Caco-2 (cell line): ENCODE results near the gene IL1RAPL2. TPM values are rescaled to one million over a fixed set of nuclear protein-coding genes. Genes with fewer than 3 reads are reported as not detected.

Source experiments
- BruUV-seq: library from RNA; stranded (reverse); fragments of 400-500 nt; replicated peaks from 2 replicates; lab custom pipeline; 2021; lab: Mats Ljungman, UMichigan
- CTCF ChIA-PET: fragments of 300-600 bp; sonication (Branson Sonifier 250); formaldehyde crosslinking; loops from one replicate; lab custom pipeline; 2022; ENCODE audit warnings: antibody characterized with exemption; lab: Charles Lee
- POLR2A ChIA-PET: fragments of 300-600 bp; sonication (Branson Sonifier 250); formaldehyde crosslinking; loops from one replicate; lab custom pipeline; 2022; ENCODE audit warnings: antibody characterized with exemption; lab: Charles Lee
- DNase-seq, 2 experiments: peaks; one replicate each; pipeline versions ENCODE4 v3.0.0 to v3.0.0-alpha.2; 2020 to 2022
- H3K27me3 ChIP-seq: replicated peaks from 2 replicates; pipeline ENCODE4 v1.6.0; 2011; ENCODE audit warnings: low read length; ENCODE audit not compliant: control insufficient read depth, insufficient read depth
- H3K36me3 ChIP-seq: 2 replicates; pipeline ENCODE4 v1.5.1; 2011; ENCODE audit warnings: low read length; ENCODE audit not compliant: control insufficient read depth, insufficient read depth
- H3K4me1 ChIP-seq: fragments of 250-450 bp; sonication (Bioruptor Pico); 2 replicates; pipeline ENCODE4 v1.5.1; 2020; ENCODE audit warnings: mild to moderate bottlenecking
- H3K4me3 ChIP-seq: 2 replicates; pipeline ENCODE4 v1.5.1; 2011; ENCODE audit warnings: low read depth, mild to moderate bottlenecking, control low read depth, low read length
- H3K9me3 ChIP-seq: fragments of 250-450 bp; sonication (Bioruptor Pico); 2 replicates; pipeline ENCODE4 v1.5.1; 2020; ENCODE audit warnings: mild to moderate bottlenecking, moderate library complexity
- H3K27ac Mint-ChIP-seq: one replicate; pipeline ENCODE4 v1.8.0; 2022; ENCODE audit warnings: mixed read lengths; ENCODE audit not compliant: unreplicated experiment
- H3K27me3 Mint-ChIP-seq: one replicate; pipeline ENCODE4 v1.8.0; 2022; ENCODE audit warnings: mixed read lengths; ENCODE audit not compliant: insufficient read depth, unreplicated experiment
- H3K36me3 Mint-ChIP-seq: one replicate; pipeline ENCODE4 v1.8.0; 2022; ENCODE audit warnings: mild to moderate bottlenecking, mixed read lengths; ENCODE audit not compliant: insufficient read depth, unreplicated experiment
- H3K4me1 Mint-ChIP-seq: one replicate; pipeline ENCODE4 v1.8.0; 2022; ENCODE audit warnings: low read depth, mixed read lengths; ENCODE audit not compliant: unreplicated experiment
- H3K4me3 Mint-ChIP-seq: one replicate; pipeline ENCODE4 v1.8.0; 2022; ENCODE audit warnings: mild to moderate bottlenecking, moderate library complexity, mixed read lengths; ENCODE audit not compliant: unreplicated experiment
- H3K9me3 Mint-ChIP-seq: one replicate; pipeline ENCODE4 v1.8.0; 2022; ENCODE audit warnings: mixed read lengths; ENCODE audit not compliant: unreplicated experiment
- intact Hi-C: fragments of 100-400 bp; cut with micrococcal nuclease; formaldehyde crosslinking; loops from one replicate; pipeline ENCODE4 v1.10.0; 2022; ENCODE audit not compliant: unreplicated experiment
- total RNA-seq: library from RNA; stranded (reverse); gene quantifications from 2 replicates; pipeline ENCODE4 v1.2.3, GENCODE V29; 2022
- TF ChIP-seq, protein P1 (sequence below), 2 experiments: fragments of 200-600 bp in 1 of 2; IDR thresholded peaks; 1 replicate in 1 of 2; 2 replicates in 1 of 2; pipeline versions ENCODE4 v1.5.1 to v1.8.0; 2011 to 2022; ENCODE audit warnings: antibody characterized with exemption in 1 of 2, control low read depth in 1 of 2, inconsistent platforms in 1 of 2, low read depth in 1 of 2, low read length in 1 of 2, mild to moderate bottlenecking in 1 of 2, moderate library complexity in 1 of 2; ENCODE audit not compliant: insufficient read depth in 1 of 2, severe bottlenecking in 1 of 2, unreplicated experiment in 1 of 2

IL1RAPL2 gene
- total RNA-seq, 1 experiment from 2014 or later, result not detected

DNA sequence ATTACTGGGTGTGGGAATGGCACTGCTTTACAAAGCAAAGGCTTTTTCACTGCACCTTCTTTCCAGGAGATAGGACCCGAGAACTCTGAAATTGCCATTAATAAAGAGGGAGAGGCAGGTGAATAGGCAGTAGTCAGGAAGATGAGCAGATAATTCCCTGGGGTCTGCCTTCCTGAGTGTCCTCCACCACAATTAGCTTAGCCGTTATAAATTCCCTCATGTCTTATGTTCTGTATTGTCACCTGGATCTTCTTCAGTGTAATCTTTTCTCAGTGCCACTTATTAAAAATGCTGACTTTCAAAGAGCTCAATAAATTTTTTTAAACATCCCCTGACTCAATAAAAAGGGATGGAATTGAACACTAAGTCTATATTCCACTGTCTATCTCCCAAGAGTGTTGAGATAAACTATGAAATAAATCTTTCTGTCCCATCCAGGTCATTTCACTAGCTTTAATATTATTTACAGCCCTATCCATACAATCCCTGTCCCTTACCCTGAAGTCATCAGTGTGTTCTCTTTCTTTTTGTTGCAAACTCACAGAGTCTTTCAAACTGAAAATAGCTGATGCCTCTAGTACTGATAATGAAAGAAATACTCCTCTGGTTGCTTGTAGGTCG, 984.2 kb downstream of the IL1RAPL2 start:
- H3K27me3 ChIP-seq, result no peaks in the 10 kb centered on the region
- TF ChIP-seq, protein P1, sequence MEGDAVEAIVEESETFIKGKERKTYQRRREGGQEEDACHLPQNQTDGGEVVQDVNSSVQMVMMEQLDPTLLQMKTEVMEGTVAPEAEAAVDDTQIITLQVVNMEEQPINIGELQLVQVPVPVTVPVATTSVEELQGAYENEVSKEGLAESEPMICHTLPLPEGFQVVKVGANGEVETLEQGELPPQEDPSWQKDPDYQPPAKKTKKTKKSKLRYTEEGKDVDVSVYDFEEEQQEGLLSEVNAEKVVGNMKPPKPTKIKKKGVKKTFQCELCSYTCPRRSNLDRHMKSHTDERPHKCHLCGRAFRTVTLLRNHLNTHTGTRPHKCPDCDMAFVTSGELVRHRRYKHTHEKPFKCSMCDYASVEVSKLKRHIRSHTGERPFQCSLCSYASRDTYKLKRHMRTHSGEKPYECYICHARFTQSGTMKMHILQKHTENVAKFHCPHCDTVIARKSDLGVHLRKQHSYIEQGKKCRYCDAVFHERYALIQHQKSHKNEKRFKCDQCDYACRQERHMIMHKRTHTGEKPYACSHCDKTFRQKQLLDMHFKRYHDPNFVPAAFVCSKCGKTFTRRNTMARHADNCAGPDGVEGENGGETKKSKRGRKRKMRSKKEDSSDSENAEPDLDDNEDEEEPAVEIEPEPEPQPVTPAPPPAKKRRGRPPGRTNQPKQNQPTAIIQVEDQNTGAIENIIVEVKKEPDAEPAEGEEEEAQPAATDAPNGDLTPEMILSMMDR (IDR thresholded peaks at IDR 0.05; ENCODE audit: insufficient read depth in 1 of 2, low read depth in 1 of 2, low read length in 1 of 2, severe bottlenecking in 1 of 2, unreplicated experiment in 1 of 2), result no peak
- intact Hi-C loops, result no loop called here
- no peak overlapping the region for H3K4me3 Mint-ChIP-seq
- no peak overlapping the region for H3K4me3 ChIP-seq
- no peak overlapping the region for H3K27ac Mint-ChIP-seq
- H3K9me3 ChIP-seq, result no peaks in the 10 kb centered on the region
- POLR2A ChIA-PET, result no interaction called here
- DNase-seq, result no peak
- H3K27me3 Mint-ChIP-seq, result no peaks in the 10 kb centered on the region
- H3K4me1 ChIP-seq, result no peaks in the 10 kb centered on the region
- no peaks in the 10 kb centered on the region for H3K36me3 ChIP-seq
- no peaks in the 10 kb centered on the region for H3K9me3 Mint-ChIP-seq
- CTCF ChIA-PET, result no interaction called here
- BruUV-seq, result no TSS peak
- no peaks in the 10 kb centered on the region for H3K4me1 Mint-ChIP-seq
- no peaks in the 10 kb centered on the region for H3K36me3 Mint-ChIP-seq

DNA sequence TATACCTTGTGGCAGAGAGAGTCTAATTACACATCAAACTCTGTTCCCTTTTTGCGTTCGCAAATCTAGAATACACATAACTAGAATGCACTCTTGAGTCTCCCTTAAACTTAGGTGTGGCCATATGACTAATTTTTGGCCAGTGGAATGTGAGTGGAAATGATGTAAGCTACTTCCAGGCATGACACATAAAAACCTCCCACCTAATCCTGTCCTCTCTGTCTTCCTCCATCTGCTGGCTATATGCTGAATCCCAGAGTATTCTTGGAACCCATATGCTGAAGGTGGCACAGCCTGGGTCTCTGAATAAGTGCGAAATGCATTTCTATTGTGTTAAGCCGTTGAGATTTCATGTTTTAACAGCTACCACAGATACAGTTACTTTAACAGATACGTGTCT, 986.4 kb downstream of the IL1RAPL2 start:
- no peaks in the 10 kb centered on the region for H3K36me3 ChIP-seq
- no peak for DNase-seq
- no peaks in the 10 kb centered on the region for H3K27me3 Mint-ChIP-seq
- intact Hi-C loops, result no loop called here
- ChIA-PET CTCF (no interaction called here), POLR2A (no interaction called here)
- no TSS peak for BruUV-seq
- H3K27ac Mint-ChIP-seq, result no peak overlapping the region
- H3K4me3 ChIP-seq, result no peak overlapping the region
- H3K4me3 Mint-ChIP-seq, result no peak overlapping the region
- TF ChIP-seq, protein P1 (IDR thresholded peaks at IDR 0.05; ENCODE audit: insufficient read depth in 1 of 2, low read depth in 1 of 2, low read length in 1 of 2, severe bottlenecking in 1 of 2, unreplicated experiment in 1 of 2), result no peak
- H3K9me3 Mint-ChIP-seq, result no peaks in the 10 kb centered on the region
- no peaks in the 10 kb centered on the region for H3K9me3 ChIP-seq
- no peaks in the 10 kb centered on the region for H3K4me1 Mint-ChIP-seq
- H3K27me3 ChIP-seq, result no peaks in the 10 kb centered on the region
- no peaks in the 10 kb centered on the region for H3K36me3 Mint-ChIP-seq
- no peaks in the 10 kb centered on the region for H3K4me1 ChIP-seq

DNA sequence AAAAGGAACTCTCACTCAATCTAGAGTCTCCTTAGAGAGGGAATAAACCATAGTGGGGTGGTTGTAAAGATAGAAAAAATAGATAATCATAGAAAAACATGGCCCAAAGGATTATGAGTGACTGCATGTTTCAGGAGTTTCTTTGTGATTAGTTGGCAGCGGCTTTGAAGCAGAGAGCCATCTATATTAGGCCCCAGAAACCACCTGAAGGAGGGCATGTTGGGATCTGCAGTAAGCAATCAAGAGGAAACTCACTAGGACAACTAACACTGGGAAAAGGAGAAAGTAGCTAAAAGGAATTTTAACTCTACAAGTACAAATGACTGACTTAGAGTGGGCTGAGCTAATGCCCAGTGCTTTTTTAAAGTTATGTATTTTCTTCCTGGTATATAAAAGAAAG, 987.1 kb downstream of the IL1RAPL2 start:
- Mint-ChIP-seq H3K4me3 (no peak overlapping the region), H3K27me3 (no peaks in the 10 kb centered on the region), H3K36me3 (no peaks in the 10 kb centered on the region), H3K9me3 (no peaks in the 10 kb centered on the region), H3K27ac (no peak overlapping the region), H3K4me1 (no peaks in the 10 kb centered on the region)
- TF ChIP-seq, protein P1 (IDR thresholded peaks at IDR 0.05; ENCODE audit: insufficient read depth in 1 of 2, low read depth in 1 of 2, low read length in 1 of 2, severe bottlenecking in 1 of 2, unreplicated experiment in 1 of 2), result no peak
- no peak for DNase-seq
- CTCF ChIA-PET, result no interaction called here
- H3K4me1 ChIP-seq, result no peaks in the 10 kb centered on the region
- intact Hi-C loops, result no loop called here
- H3K36me3 ChIP-seq, result no peaks in the 10 kb centered on the region
- no peaks in the 10 kb centered on the region for H3K9me3 ChIP-seq
- BruUV-seq, result no TSS peak
- no peaks in the 10 kb centered on the region for H3K27me3 ChIP-seq
- no peak overlapping the region for H3K4me3 ChIP-seq
- POLR2A ChIA-PET, result no interaction called here
